Retinal pigment epithelial cell (primary cell): ENCODE measurements around the gene THEMIS2.

Experiments
- DNase-seq: peaks from one replicate; pipeline ENCODE4 v3.0.0-alpha.2; 2010; ENCODE audit warnings: low read depth
- H3K4me3 ChIP-seq: 2 replicates; pipeline ENCODE4 v1.5.1; 2011; ENCODE audit warnings: mild to moderate bottlenecking, low read length, control low read depth, moderate library complexity
- CTCF ChIP-seq: conservative IDR thresholded peaks from 2 replicates; pipeline ENCODE4 v1.5.1; 2011; ENCODE audit warnings: low read depth, low read length, control low read depth, inconsistent platforms

The THEMIS2 gene

GRCh38 chr1:27858072-27858948 lies 14.0 kb upstream of the THEMIS2 start:
- peak; percentile 100 for TF ChIP-seq CTCF
- no peak overlapping the region for H3K4me3 ChIP-seq
- peak; percentile 33 for DNase-seq

- no peak overlapping the region for H3K4me3 ChIP-seq
- DNase-seq = no peak
- TF ChIP-seq CTCF = no peak
These were observed 13.3 kb upstream of the THEMIS2 start for GRCh38 chr1:27858949-27859576.

GRCh38 chr1:27861436-27861835 lies 10.9 kb upstream of the THEMIS2 start:
- DNase-seq = no peak
- H3K4me3 ChIP-seq = no peak overlapping the region
- TF ChIP-seq CTCF = no peak

- no peak overlapping the region for H3K4me3 ChIP-seq
- DNase-seq = no peak
- TF ChIP-seq CTCF = no peak
These were observed 10.3 kb upstream of the THEMIS2 start for GRCh38 chr1:27862004-27862403.

GRCh38 chr1:27862671-27863537 lies 9.4 kb upstream of the THEMIS2 start:
- no peak for TF ChIP-seq CTCF
- DNase-seq = no peak
- no peak overlapping the region for H3K4me3 ChIP-seq

- no peak for TF ChIP-seq CTCF
- no peak for DNase-seq
- H3K4me3 ChIP-seq = no peak overlapping the region
These were observed 8.8 kb upstream of the THEMIS2 start for GRCh38 chr1:27863538-27863915.
